ENCODE results near the gene KLF6.

KLF6 gene

DNA sequence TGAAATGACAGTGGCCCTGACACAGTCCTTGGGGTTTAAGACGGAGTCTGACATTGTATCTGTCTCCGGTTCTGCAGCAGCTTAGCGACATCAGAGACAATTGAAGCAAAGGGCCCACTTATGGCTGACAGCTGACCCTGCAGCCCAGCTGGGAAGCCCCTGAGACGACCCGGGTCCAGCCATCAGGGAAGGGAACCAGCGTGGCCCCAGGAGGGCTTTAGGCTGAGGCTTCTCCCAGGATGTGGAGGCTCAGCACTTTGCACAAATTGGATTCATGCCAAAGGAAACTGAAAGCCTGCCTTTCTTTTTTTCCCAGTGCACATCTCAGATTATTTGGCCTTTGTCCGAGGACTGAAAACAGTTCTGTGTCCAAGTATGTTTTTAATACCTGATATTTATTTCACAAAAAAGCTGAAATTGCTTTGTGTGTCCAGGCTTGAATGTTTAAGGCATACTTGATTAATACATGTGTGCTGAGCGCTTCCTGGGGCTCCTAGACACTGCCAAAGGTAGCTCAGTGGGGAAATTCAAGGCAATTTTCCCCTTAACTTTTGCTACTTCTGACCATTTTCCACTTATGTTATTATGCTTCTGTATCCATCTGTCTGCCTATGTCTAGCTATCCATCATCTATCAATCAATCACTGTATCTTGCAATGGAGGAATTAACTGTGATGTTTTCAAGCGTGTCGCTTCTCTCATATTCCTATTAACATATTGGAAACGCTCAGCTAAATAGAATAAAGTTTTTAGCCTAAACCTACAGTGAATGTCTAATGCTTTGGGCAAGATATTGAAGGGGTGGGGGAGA lies 34.8 kb downstream of the KLF6 start:
- TF ChIP-seq, protein P1, sequence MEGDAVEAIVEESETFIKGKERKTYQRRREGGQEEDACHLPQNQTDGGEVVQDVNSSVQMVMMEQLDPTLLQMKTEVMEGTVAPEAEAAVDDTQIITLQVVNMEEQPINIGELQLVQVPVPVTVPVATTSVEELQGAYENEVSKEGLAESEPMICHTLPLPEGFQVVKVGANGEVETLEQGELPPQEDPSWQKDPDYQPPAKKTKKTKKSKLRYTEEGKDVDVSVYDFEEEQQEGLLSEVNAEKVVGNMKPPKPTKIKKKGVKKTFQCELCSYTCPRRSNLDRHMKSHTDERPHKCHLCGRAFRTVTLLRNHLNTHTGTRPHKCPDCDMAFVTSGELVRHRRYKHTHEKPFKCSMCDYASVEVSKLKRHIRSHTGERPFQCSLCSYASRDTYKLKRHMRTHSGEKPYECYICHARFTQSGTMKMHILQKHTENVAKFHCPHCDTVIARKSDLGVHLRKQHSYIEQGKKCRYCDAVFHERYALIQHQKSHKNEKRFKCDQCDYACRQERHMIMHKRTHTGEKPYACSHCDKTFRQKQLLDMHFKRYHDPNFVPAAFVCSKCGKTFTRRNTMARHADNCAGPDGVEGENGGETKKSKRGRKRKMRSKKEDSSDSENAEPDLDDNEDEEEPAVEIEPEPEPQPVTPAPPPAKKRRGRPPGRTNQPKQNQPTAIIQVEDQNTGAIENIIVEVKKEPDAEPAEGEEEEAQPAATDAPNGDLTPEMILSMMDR (IDR thresholded peaks at IDR 0.05; ENCODE audit: low read depth, low read length, missing control alignments) = no peak
- H3K4me3 ChIP-seq (replicated peaks; ENCODE audit: low read depth, low read length) = no peak overlapping the region
- no peak for DNase-seq (ENCODE audit: extremely low read depth, low read depth)

DNA sequence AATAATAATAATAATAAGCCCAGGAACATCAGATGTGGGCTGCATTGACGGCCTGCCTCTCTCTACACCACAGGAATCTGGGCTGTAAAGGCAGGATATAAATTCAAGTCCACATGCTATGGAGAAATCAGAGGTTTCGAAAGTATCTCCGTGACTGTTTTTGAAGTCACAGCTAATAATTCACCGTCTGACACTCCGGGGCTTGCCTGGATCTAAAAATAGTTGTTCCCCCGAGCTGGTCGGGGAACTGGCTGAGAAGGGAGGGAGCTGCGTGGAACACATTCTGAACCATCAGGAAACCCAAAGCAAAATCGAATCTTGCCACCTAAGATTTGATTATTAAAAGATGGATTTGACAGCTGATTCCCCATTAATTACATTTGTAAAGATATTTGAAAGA lies 35.4 kb downstream of the KLF6 start:
- TF ChIP-seq, protein P1 (IDR thresholded peaks at IDR 0.05; ENCODE audit: low read depth, low read length, missing control alignments) = no peak
- DNase-seq (ENCODE audit: extremely low read depth, low read depth) = no peak
- no peak overlapping the region for H3K4me3 ChIP-seq (replicated peaks; ENCODE audit: low read depth, low read length)

DNA sequence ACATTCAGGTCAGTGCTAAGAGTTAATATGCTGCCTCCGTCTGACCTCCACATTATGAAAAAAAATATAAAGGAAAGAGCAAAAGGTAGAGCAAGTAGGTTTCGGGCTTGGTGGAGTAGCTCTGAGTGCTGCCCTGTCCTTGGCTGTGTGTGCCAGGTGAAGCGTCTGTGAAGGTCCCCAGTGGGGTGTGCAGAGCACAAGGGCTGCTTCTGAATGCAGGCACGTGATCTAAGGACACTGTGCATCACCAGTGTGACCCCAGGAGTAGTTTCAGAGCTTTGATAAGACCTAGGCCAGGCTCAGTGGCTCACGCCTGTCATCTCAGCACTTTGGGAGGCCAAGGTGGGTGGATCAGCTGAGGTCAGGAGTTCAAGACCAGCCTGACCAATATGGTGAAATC lies 36.0 kb downstream of the KLF6 start:
- TF ChIP-seq, protein P1 (IDR thresholded peaks at IDR 0.05; ENCODE audit: low read depth, low read length, missing control alignments) = no peak
- DNase-seq (ENCODE audit: extremely low read depth, low read depth) = no peak
- H3K4me3 ChIP-seq (replicated peaks; ENCODE audit: low read depth, low read length) = no peak overlapping the region

DNA sequence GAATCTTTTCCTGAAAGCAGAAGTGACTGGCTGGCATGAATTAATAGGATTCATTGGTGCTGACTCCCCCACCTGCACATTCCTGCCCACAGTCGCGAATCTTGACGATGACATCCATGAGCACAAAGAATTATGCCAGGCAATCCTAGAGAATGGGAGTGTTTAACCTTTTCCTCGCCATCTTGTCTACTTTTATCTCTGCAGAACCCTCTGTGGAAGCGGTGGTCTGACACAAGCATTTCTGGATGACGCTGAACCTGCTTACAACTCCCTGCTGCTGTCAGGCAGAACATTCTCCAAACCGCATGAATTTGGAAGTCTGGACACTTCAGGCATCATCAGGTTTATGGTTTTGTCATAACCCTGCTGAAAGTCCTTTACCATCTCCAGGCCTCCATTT lies 36.5 kb downstream of the KLF6 start:
- TF ChIP-seq, protein P1 (IDR thresholded peaks at IDR 0.05; ENCODE audit: low read depth, low read length, missing control alignments) = no peak
- no peak overlapping the region for H3K4me3 ChIP-seq (replicated peaks; ENCODE audit: low read depth, low read length)
- DNase-seq (ENCODE audit: extremely low read depth, low read depth) = no peak

DNA sequence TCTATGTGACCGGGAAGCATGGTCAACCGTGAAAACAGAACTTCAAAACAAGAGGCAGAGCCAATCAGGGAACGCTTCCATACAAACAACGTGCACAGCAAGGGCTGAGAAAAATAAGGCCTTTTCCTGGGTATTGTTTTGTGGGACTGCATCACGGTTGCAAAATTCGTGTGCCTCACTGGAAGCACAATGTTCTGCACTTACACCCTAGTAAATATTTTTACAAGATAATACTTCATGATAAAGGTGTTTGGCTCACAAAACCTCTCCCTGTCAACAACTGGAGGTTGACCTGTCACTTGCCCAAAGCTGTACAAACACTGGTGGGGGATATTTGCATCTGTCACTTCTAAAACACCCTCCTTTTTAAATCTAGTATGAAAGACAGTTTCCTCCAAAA lies 37.0 kb downstream of the KLF6 start:
- TF ChIP-seq, protein P1 (IDR thresholded peaks at IDR 0.05; ENCODE audit: low read depth, low read length, missing control alignments) = no peak
- no peak overlapping the region for H3K4me3 ChIP-seq (replicated peaks; ENCODE audit: low read depth, low read length)

DNA sequence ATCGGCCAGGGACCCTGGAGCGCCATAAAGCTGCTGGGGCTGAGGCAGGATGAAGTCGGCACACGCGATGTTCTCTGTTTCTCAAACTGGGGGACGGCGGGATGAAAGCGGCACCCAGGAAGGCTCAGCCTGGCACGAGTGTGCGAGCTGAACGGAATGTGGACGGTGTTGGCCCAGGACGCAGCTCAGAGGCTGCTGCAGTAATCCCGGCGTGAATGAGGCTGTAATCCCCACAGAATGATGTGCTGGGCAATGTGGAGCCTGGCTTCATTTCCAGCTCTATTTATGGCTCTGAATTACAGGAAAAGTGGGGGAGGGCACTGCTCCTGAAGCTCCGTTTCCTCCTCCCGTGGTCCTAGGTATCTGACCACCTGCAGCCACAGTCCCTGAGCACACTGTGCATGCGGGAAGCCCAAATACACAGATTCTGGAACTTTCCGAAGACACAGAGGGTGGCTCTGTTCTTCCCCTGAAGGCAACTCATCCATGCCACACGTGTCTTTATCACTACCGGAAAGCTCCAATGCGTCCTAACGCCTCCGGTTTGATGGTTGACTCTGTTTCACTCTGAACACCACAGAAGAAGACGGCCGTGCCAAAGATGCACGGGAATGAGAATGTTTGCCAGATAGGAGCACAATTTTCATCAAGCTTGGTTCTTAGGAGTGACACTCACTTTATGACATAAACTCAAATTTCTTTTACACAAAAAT lies 37.6 kb downstream of the KLF6 start:
- H3K4me3 ChIP-seq (replicated peaks; ENCODE audit: low read depth, low read length) = no peak overlapping the region
- TF ChIP-seq, protein P1 (IDR thresholded peaks at IDR 0.05; ENCODE audit: low read depth, low read length, missing control alignments) = no peak

More for the DNA sequence above, 37.0 kb downstream of the KLF6 start:
- no peak for DNase-seq (ENCODE audit: extremely low read depth, low read depth)

More for the DNA sequence above, 37.6 kb downstream of the KLF6 start:
- DNase-seq (ENCODE audit: extremely low read depth, low read depth) = no peak
